Mammary epithelial cell (primary cell): ENCODE measurements around the gene HOXA11.

Source experiments
- EZH2 ChIP-seq: IDR thresholded peaks from 2 replicates; pipeline ENCODE4 v1.6.1; 2012; ENCODE audit warnings: low read length, inconsistent platforms, borderline replicate concordance
- TF ChIP-seq, protein P1 (sequence below), 2 donors: IDR thresholded peaks in 1 of 2; conservative IDR thresholded peaks in 1 of 2; 2 replicates each; pipeline ENCODE4 v1.5.1; 2011 to 2012; ENCODE audit warnings: inconsistent platforms in 2 of 2, low read length in 2 of 2, mild to moderate bottlenecking in 2 of 2, control low read depth in 1 of 2, low read depth in 1 of 2; ENCODE audit not compliant: insufficient read depth in 1 of 2; ENCODE audit errors: extremely low read depth in 1 of 2

DNA sequence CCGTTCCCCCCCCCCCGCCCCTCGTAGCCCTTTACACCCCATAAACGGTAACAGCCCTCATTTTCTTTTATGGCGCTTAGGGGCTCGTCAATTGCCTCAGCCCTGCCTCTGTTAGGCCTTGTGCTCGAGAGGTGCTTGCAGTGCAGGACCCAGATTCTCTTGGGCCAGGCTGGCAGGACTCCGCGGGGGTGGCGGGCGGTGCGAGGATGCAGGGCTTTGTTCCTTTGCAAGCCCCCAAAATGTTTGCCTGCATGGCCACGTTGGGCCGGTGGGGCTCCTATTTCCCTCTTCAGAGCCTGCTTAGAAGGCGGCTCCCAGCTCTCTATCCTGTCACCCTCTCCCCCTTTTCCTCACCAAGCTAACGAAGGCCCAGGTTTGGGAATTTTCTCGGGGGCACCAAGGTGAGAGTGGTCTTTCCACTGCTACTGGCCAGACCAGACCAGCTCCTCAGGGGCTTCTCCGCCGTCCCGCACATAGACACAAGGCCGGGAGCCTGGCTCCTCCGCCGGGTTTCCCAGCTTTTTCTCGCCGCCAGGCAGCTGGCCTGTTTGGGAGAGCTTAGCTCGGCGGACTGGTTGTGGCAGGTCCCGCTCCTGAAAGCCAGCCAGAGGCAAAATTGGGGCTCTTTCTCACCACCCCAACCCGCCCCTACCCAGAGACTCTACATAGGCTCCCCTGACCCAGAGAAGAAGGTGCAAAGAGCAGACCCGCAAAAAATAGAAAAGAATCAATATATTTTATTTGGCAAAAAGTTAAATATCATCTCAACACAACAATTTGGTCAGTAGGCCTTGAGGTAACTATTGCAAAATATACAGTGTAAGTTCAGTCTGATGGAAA, 23.1 kb downstream of the HOXA11 start:
- TF ChIP-seq, protein P1, sequence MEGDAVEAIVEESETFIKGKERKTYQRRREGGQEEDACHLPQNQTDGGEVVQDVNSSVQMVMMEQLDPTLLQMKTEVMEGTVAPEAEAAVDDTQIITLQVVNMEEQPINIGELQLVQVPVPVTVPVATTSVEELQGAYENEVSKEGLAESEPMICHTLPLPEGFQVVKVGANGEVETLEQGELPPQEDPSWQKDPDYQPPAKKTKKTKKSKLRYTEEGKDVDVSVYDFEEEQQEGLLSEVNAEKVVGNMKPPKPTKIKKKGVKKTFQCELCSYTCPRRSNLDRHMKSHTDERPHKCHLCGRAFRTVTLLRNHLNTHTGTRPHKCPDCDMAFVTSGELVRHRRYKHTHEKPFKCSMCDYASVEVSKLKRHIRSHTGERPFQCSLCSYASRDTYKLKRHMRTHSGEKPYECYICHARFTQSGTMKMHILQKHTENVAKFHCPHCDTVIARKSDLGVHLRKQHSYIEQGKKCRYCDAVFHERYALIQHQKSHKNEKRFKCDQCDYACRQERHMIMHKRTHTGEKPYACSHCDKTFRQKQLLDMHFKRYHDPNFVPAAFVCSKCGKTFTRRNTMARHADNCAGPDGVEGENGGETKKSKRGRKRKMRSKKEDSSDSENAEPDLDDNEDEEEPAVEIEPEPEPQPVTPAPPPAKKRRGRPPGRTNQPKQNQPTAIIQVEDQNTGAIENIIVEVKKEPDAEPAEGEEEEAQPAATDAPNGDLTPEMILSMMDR (conservative IDR thresholded peaks at IDR 0.05 in 1 of 2, IDR thresholded peaks at IDR 0.05 in 1 of 2; ENCODE audit: extremely low read depth in 1 of 2, insufficient read depth in 1 of 2, low read depth in 1 of 2, low read length in 2 of 2): no peak
- no peak for TF ChIP-seq EZH2
